H1 (cell line): ENCODE data around the gene DTX2. TPM values are rescaled to one million over a fixed set of nuclear protein-coding genes. Genes with fewer than 3 reads are reported as not detected.
"Not testable (repeated sequence)": the region's sequence is repeated elsewhere in the genome, so short reads cannot be mapped to it uniquely, and the experiment has no call there.

Source experiments
- CTCF ChIA-PET: fragments of 300-600 bp; sonication (Branson Sonifier 250); formaldehyde crosslinking; loops from one replicate; lab custom pipeline; 2021; ENCODE audit not compliant: partially characterized antibody; lab: Charles Lee
- POLR2A ChIA-PET: fragments of 300-600 bp; sonication (Branson Sonifier 250); formaldehyde crosslinking; loops from one replicate; lab custom pipeline; 2021; ENCODE audit warnings: inconsistent platforms; ENCODE audit not compliant: partially characterized antibody; lab: Charles Lee
- DNase-seq, 2 experiments: peaks; one replicate each; pipeline versions ENCODE4 v3.0.0 to v3.0.0-alpha.2; 2010 to 2022; ENCODE audit warnings: low spot score in 2 of 2, low read depth in 1 of 2, mixed read lengths in 1 of 2
- FAIRE-seq: peaks from 2 replicates; lab custom pipeline; 2011; peaks lifted over from hg19 to GRCh38; lab: Jason Lieb, UNC
- H2AFZ ChIP-seq: 2 replicates; pipeline ENCODE4 v1.8.1; 2012; ENCODE audit warnings: low read length, inconsistent platforms
- H2AK5ac ChIP-seq: 2 replicates; pipeline ENCODE4 v1.6.1; 2013; ENCODE audit warnings: low read depth, low read length
- H2BK120ac ChIP-seq: replicated peaks from 2 replicates; pipeline ENCODE3; 2013; ENCODE audit warnings: low read depth, low read length, inconsistent platforms
- H2BK12ac ChIP-seq: 2 replicates; pipeline ENCODE4 v1.6.1; 2013; ENCODE audit warnings: low read depth, low read length
- H2BK15ac ChIP-seq: 2 replicates; pipeline ENCODE4 v1.6.1; 2013; ENCODE audit warnings: low read length
- H2BK20ac ChIP-seq: 2 replicates; pipeline ENCODE4 v1.6.1; 2013; ENCODE audit warnings: low read length
- H2BK5ac ChIP-seq: 2 replicates; pipeline ENCODE4 v1.6.1; 2013; ENCODE audit warnings: low read depth, low read length
- H3K14ac ChIP-seq: 2 replicates; pipeline ENCODE4 v1.6.1; 2013; ENCODE audit warnings: inconsistent platforms; ENCODE audit not compliant: insufficient read length
- H3K18ac ChIP-seq: 2 replicates; pipeline ENCODE4 v1.6.1; 2013; ENCODE audit warnings: low read length; ENCODE audit errors: extremely low read depth
- H3K23ac ChIP-seq: 2 replicates; pipeline ENCODE4 v1.6.1; 2013; ENCODE audit warnings: inconsistent platforms; ENCODE audit not compliant: insufficient read length
- H3K23me2 ChIP-seq: 2 replicates; pipeline ENCODE4 v1.6.1; 2013; ENCODE audit warnings: low read depth, low read length
- H3K27ac ChIP-seq: 2 replicates; pipeline ENCODE4 v1.6.1; 2011; ENCODE audit warnings: low read depth, low read length, inconsistent platforms
- H3K27me3 ChIP-seq, 4 experiments: replicated peaks in 1 of 4; 1 replicate in 1 of 4; 2 replicates in 3 of 4; pipeline versions ENCODE4 v1.6.1 to v1.8.1; 2011 to 2013; ENCODE audit warnings: low read length in 3 of 4, mild to moderate bottlenecking in 3 of 4, inconsistent platforms in 2 of 4, mixed read lengths in 2 of 4, moderate library complexity in 1 of 4; ENCODE audit not compliant: control insufficient read depth in 3 of 4, insufficient read depth in 3 of 4; ENCODE audit errors: extremely low read depth in 1 of 4
- H3K36me3 ChIP-seq, 4 experiments: 2 replicates each; pipeline versions ENCODE4 v1.6.1 to v1.8.1; 2011 to 2013; ENCODE audit warnings: mild to moderate bottlenecking in 4 of 4, low read length in 3 of 4, moderate library complexity in 2 of 4, control low read depth in 1 of 4, inconsistent platforms in 1 of 4; ENCODE audit not compliant: insufficient read depth in 4 of 4, control insufficient read depth in 2 of 4
- H3K4ac ChIP-seq: replicated peaks from 2 replicates; pipeline ENCODE3; 2013; ENCODE audit warnings: low read length, low read depth, mixed read lengths, inconsistent platforms; ENCODE audit not compliant: insufficient read length
- H3K4me1 ChIP-seq, 4 experiments: replicated peaks in 1 of 4; 1 replicate in 1 of 4; 2 replicates in 3 of 4; pipeline versions ENCODE4 v1.6.1 to v1.8.1; 2011 to 2013; ENCODE audit warnings: low read length in 3 of 4, inconsistent platforms in 2 of 4, mixed read lengths in 1 of 4; ENCODE audit not compliant: insufficient read depth in 4 of 4, control insufficient read depth in 3 of 4
- H3K4me2 ChIP-seq, 2 experiments: 2 replicates each; pipeline versions ENCODE4 v1.6.1 to v1.8.1; 2011 to 2013; ENCODE audit warnings: low read depth in 2 of 2, low read length in 2 of 2, control low read depth in 1 of 2, inconsistent platforms in 1 of 2, mild to moderate bottlenecking in 1 of 2; ENCODE audit not compliant: insufficient read depth in 1 of 2
- H3K4me3 ChIP-seq, 4 experiments: fragments of 200-600, 300-600 bp in 1 of 4; sonication (generic), shearing (Covaris generic), sonication (Bioruptor Twin) in 1 of 4; 2 replicates each; pipeline versions ENCODE4 v1.5.1 to v1.8.1; 2011 to 2016; ENCODE audit warnings: low read length in 4 of 4, low read depth in 3 of 4, control low read depth in 2 of 4, inconsistent platforms in 2 of 4, mild to moderate bottlenecking in 2 of 4, mixed read lengths in 1 of 4, moderate library complexity in 1 of 4; ENCODE audit not compliant: insufficient read depth in 2 of 4; ENCODE audit errors: extremely low read depth in 1 of 4
- H3K56ac ChIP-seq: replicated peaks from 2 replicates; pipeline ENCODE3; 2013; ENCODE audit warnings: low read depth, mild to moderate bottlenecking, mixed read lengths, low read length, inconsistent platforms; ENCODE audit not compliant: insufficient read length
- H3K79me1 ChIP-seq: 2 replicates; pipeline ENCODE4 v1.6.1; 2013; ENCODE audit warnings: low read depth, low read length, control low read depth
- H3K79me2 ChIP-seq, 2 experiments: 2 replicates each; pipeline versions ENCODE4 v1.6.1 to v1.8.1; 2012 to 2013; ENCODE audit warnings: low read length in 2 of 2, mild to moderate bottlenecking in 2 of 2, inconsistent platforms in 1 of 2; ENCODE audit not compliant: insufficient read depth in 2 of 2, control insufficient read depth in 1 of 2
- H3K9ac ChIP-seq, 4 experiments: replicated peaks in 1 of 4; 1 replicate in 1 of 4; 2 replicates in 3 of 4; pipeline versions ENCODE4 v1.6.1 to v1.8.1; 2011 to 2013; ENCODE audit warnings: low read depth in 3 of 4, low read length in 3 of 4, control low read depth in 2 of 4, mild to moderate bottlenecking in 2 of 4, moderate library complexity in 2 of 4, inconsistent platforms in 1 of 4; ENCODE audit errors: extremely low read depth in 1 of 4
- H3K9me3 ChIP-seq, 2 experiments: 2 replicates each; pipeline versions ENCODE4 v1.6.1 to v1.8.1; 2012 to 2013; ENCODE audit warnings: mild to moderate bottlenecking in 2 of 2, moderate library complexity in 2 of 2, control low read depth in 1 of 2, inconsistent platforms in 1 of 2, low read depth in 1 of 2, low read length in 1 of 2, mixed read lengths in 1 of 2; ENCODE audit not compliant: insufficient read depth in 2 of 2
- H4K20me1 ChIP-seq, 2 experiments: replicated peaks in 1 of 2; 2 replicates each; pipeline versions ENCODE3 to v1.8.1; 2011 to 2013; ENCODE audit warnings: inconsistent platforms in 2 of 2, low read length in 2 of 2, mild to moderate bottlenecking in 1 of 2; ENCODE audit not compliant: insufficient read depth in 2 of 2, control insufficient read depth in 1 of 2
- H4K5ac ChIP-seq: 2 replicates; pipeline ENCODE4 v1.6.1; 2013; ENCODE audit warnings: low read length, low read depth, mixed read lengths, inconsistent platforms; ENCODE audit not compliant: insufficient read length
- H4K8ac ChIP-seq: 2 replicates; pipeline ENCODE4 v1.8.0; 2013; ENCODE audit warnings: mild to moderate bottlenecking, moderate library complexity, low read length, inconsistent platforms; ENCODE audit not compliant: insufficient read depth; ENCODE audit errors: extremely low read depth
- H4K91ac ChIP-seq: replicated peaks from 2 replicates; pipeline ENCODE3; 2013; ENCODE audit warnings: low read length, mixed read lengths, inconsistent platforms; ENCODE audit not compliant: insufficient read length
- WGBS, 2 experiments: shearing (Covaris generic) in 1 of 2; methylation state at CpG; one replicate each; pipeline versions ENCODE4 v1.1.6 to v1.1.7; 2013 to 2015; ENCODE audit warnings: low lambda C conversion rate in 2 of 2, mixed read lengths in 2 of 2, inconsistent platforms in 1 of 2, low coverage in 1 of 2, missing lambda C conversion rate in 1 of 2; ENCODE audit not compliant: insufficient replicate concordance in 2 of 2, insufficient coverage in 1 of 2, insufficient read length in 1 of 2; ENCODE audit errors: extremely low coverage in 1 of 2, missing lambda C conversion rate in 1 of 2; 5-methylcytosine and 5-hydroxymethylcytosine counted together
- polyA plus RNA-seq, 7 experiments: library from polyadenylated mRNA; depleted of rRNA in 3 of 7; stranded (reverse) in 5 of 7; unstranded in 2 of 7; fragments of >200 nt in 5 of 7; fragments of 200-250 nt in 2 of 7; gene quantifications; 1 replicate in 5 of 7; 2 replicates in 1 of 7; 4 replicates in 1 of 7; pipeline versions ENCODE4 v1.2.1 to v1.2.3, GENCODE V29; 2011 to 2013; ENCODE audit warnings: missing spikeins in 2 of 7, mixed read lengths in 2 of 7
- total RNA-seq: library from RNA; stranded (reverse); fragmentation: NEBNext Ultra II Directional; extraction: Animal tissue kit (Norgen Biotek cat#: 25700); gene quantifications from 2 replicates; pipeline ENCODE4 v1.2.1, GENCODE V29; 2021

The DTX2 gene
- total and polyA plus RNA-seq, 2 of the 8 experiments (the other 6 are each of a cell fraction or from before 2014, with no cell fraction given) = 37.4 to 59.1 TPM

DNA sequence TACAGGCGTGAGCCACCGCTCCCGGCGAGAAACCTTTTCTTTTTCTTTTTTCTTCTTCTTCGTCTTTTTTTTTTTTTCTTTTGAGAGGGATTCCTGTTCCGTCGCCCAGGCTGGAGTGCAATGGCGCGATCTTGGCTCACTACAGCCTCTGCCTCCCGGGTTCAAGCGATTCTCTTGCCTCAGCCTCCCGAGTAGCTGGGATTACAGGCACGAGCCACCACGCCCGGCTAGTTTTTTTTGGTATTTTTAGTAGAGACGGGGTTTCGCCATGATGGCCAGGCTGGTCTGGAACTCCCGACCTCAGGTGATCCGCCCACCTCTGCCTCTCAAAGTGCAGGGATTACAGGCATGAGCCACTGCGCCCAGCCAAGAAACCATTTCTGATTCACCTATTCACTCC, 742 bp upstream of the DTX2 start:
- H2AFZ ChIP-seq, H3K14ac ChIP-seq, H4K5ac ChIP-seq, H3K79me2 ChIP-seq, CTCF ChIA-PET, H3K56ac ChIP-seq, H3K4ac ChIP-seq, H3K18ac ChIP-seq, H3K4me3 ChIP-seq, H3K23me2 ChIP-seq, H3K23ac ChIP-seq, H3K9me3 ChIP-seq, H3K9ac ChIP-seq, H2BK5ac ChIP-seq, H3K4me2 ChIP-seq, H2BK15ac ChIP-seq, H3K4me1 ChIP-seq, H4K91ac ChIP-seq, H2AK5ac ChIP-seq, H3K27me3 ChIP-seq, H2BK20ac ChIP-seq, DNase-seq, H3K36me3 ChIP-seq, H4K8ac ChIP-seq, H2BK12ac ChIP-seq, H3K27ac ChIP-seq, H2BK120ac ChIP-seq, H3K79me1 ChIP-seq, H4K20me1 ChIP-seq, FAIRE-seq, POLR2A ChIA-PET: not testable (repeated sequence)
- 98% methylated on average over 9 of the region's 20 CpGs; no CpG with 5 or more reads in 1 of the 2 experiments for WGBS, 2 experiments

DNA sequence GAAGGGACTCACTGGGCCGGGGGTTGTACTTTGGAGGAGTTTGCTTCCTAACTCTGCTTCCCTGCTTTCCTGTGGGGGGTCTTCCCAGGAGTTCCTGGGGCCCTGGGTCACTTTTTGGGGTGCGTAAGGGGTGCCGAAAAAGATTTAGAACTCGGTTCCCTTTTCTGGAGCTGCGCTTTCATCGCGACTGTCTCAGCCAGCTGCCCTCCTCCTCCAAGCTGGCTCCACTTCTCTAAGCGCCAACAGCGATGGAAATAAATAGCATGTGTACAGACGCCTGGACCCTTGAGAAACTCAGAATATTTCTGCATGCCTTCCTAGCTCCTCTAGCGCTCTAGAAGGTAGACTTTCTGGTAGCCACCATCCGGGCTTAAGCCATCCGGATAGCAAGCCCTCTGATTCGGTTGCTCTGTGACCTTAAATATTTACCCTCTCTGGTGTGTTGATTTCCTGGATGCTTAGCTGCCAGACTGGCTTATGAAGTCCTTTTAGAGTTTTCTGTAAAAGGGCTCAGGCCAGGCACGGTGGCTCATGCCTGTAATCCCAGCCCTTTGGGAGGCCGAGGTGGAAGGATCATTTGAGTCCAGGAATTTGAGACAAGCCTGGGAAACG, 868 bp downstream of the DTX2 start:
- not testable (repeated sequence) for FAIRE-seq, DNase-seq

More for the DNA sequence above, 868 bp downstream of the DTX2 start:
- H2BK5ac ChIP-seq, H3K36me3 ChIP-seq, CTCF ChIA-PET, H3K27ac ChIP-seq, H3K79me2 ChIP-seq, H3K9ac ChIP-seq, H3K4me2 ChIP-seq, H3K23me2 ChIP-seq, H3K23ac ChIP-seq, H3K9me3 ChIP-seq, H3K14ac ChIP-seq, H4K20me1 ChIP-seq, H4K5ac ChIP-seq, H3K56ac ChIP-seq, H3K4me3 ChIP-seq, H3K79me1 ChIP-seq, H2BK15ac ChIP-seq, POLR2A ChIA-PET, H3K4ac ChIP-seq, H4K8ac ChIP-seq, H3K4me1 ChIP-seq, H2AK5ac ChIP-seq, H2AFZ ChIP-seq, H4K91ac ChIP-seq, H3K18ac ChIP-seq, H2BK120ac ChIP-seq, H3K27me3 ChIP-seq, H2BK20ac ChIP-seq, H2BK12ac ChIP-seq: not testable (repeated sequence)
- no CpG with 5 or more reads among the region's 17 CpGs for WGBS, 2 experiments
